Thoracic aorta (tissue), 2 donors: Measurements from ENCODE around the gene CD151. TPM values are rescaled to one million over a fixed set of nuclear protein-coding genes. Genes with fewer than 3 reads are reported as not detected.

Source experiments
- ATAC-seq: fragments of 150-250 bp; one replicate; pipeline ENCODE4 v1.8.0; 2017; ENCODE audit warnings: low read depth; ENCODE audit not compliant: insufficient number of reproducible peaks, low FRiP score
- DNase-seq: peaks from one replicate; pipeline ENCODE4 v3.0.0-alpha.2; 2020; ENCODE audit warnings: low spot score
- H3K27ac ChIP-seq, 2 donors: fragments of 200-600 bp; sonication (generic); 1 replicate in 1 of 2; 2 replicates in 1 of 2; pipeline ENCODE4 v1.5.1; 2016; ENCODE audit warnings: mild to moderate bottlenecking in 2 of 2, moderate library complexity in 2 of 2
- H3K27me3 ChIP-seq: fragments of 200-600 bp; sonication (generic); replicated peaks from 2 replicates; pipeline ENCODE4 v1.6.0; 2016; ENCODE audit warnings: mild to moderate bottlenecking; ENCODE audit not compliant: insufficient read depth
- H3K36me3 ChIP-seq: fragments of 200-600 bp; sonication (generic); one replicate; pipeline ENCODE4 v1.5.1; 2016
- H3K4me1 ChIP-seq, 2 donors: fragments of 200-600 bp; sonication (generic); 1 replicate in 1 of 2; 2 replicates in 1 of 2; pipeline versions ENCODE4 v1.5.1 to v1.6.0; 2016; ENCODE audit warnings: low read depth in 2 of 2, mild to moderate bottlenecking in 1 of 2; ENCODE audit not compliant: control insufficient read depth in 1 of 2
- H3K4me3 ChIP-seq: fragments of 200-600 bp; sonication (generic); 2 replicates; pipeline ENCODE4 v1.5.1; 2016; ENCODE audit warnings: mild to moderate bottlenecking
- H3K9me3 ChIP-seq: fragments of 200-600 bp; sonication (generic); 2 replicates; pipeline ENCODE4 v1.5.1; 2016
- CTCF ChIP-seq: fragments of 200-600 bp; sonication (generic); IDR thresholded peaks from one replicate; pipeline ENCODE4 v1.5.1; 2019; ENCODE audit warnings: antibody characterized with exemption
- total RNA-seq, 2 donors: library from RNA; depleted of rRNA; stranded (reverse); fragments of >200 nt; gene quantifications; one replicate each; pipeline versions ENCODE4 v1.1.0 to v1.2.3, GENCODE V29; 2016

The CD151 gene
- total RNA-seq, 2 donors from 2014 or later = 532 to 1,455 TPM

GRCh38 chr11:791658-792534, 40.9 kb upstream of the CD151 start:
- peaks cover 8% of the 10 kb centered on the region for H3K27me3 ChIP-seq
- H3K27ac ChIP-seq = no peak overlapping the region
- no peak overlapping the region for H3K4me3 ChIP-seq
- no peak for TF ChIP-seq CTCF
- DNase-seq (no peak), ATAC-seq (no peak)
- no peaks in the 10 kb centered on the region for H3K9me3 ChIP-seq
- no peaks in the 10 kb centered on the region for H3K36me3 ChIP-seq
- peaks cover 9 to 21% of the 10 kb centered on the region in 2 donors for H3K4me1 ChIP-seq

- ATAC-seq = no peak
- Histone ChIP-seq H3K4me1 (peaks cover 10 to 23% of the 10 kb centered on the region in 2 donors), H3K36me3 (no peaks in the 10 kb centered on the region), H3K9me3 (no peaks in the 10 kb centered on the region), H3K27ac (no peak overlapping the region), H3K4me3 (no peak overlapping the region), H3K27me3 (peaks cover 8% of the 10 kb centered on the region)
- DNase-seq = no peak
- no peak for TF ChIP-seq CTCF
These were observed 40.3 kb upstream of the CD151 start for GRCh38 chr11:792535-792821.

GRCh38 chr11:792873-793272, 39.9 kb upstream of the CD151 start:
- ATAC-seq = no peak
- H3K9me3 ChIP-seq = no peaks in the 10 kb centered on the region
- no peak for TF ChIP-seq CTCF
- H3K27ac ChIP-seq = no peak overlapping the region
- H3K36me3 ChIP-seq = no peaks in the 10 kb centered on the region
- no peak for DNase-seq
- H3K27me3 ChIP-seq = peaks cover 8% of the 10 kb centered on the region
- no peak overlapping the region for H3K4me3 ChIP-seq
- H3K4me1 ChIP-seq = peaks cover 10 to 23% of the 10 kb centered on the region in 2 donors

- Histone ChIP-seq H3K9me3 (no peaks in the 10 kb centered on the region), H3K27me3 (peaks cover 8% of the 10 kb centered on the region), H3K4me3 (no peak overlapping the region), H3K27ac (no peak overlapping the region), H3K36me3 (no peaks in the 10 kb centered on the region), H3K4me1 (peaks cover 10 to 27% of the 10 kb centered on the region in 2 donors)
- no peak for TF ChIP-seq CTCF
- ATAC-seq = no peak
- DNase-seq = no peak
These were observed 39.2 kb upstream of the CD151 start for GRCh38 chr11:793556-793955.

- H3K4me3 ChIP-seq = no peak overlapping the region
- peaks cover 2% of the 10 kb centered on the region for H3K27me3 ChIP-seq
- H3K4me1 ChIP-seq = peaks cover 10 to 27% of the 10 kb centered on the region in 2 donors
- no peaks in the 10 kb centered on the region for H3K36me3 ChIP-seq
- DNase-seq (no peak), ATAC-seq (no peak)
- TF ChIP-seq CTCF = no peak
- H3K9me3 ChIP-seq = no peaks in the 10 kb centered on the region
- no peak overlapping the region for H3K27ac ChIP-seq
These were observed 38.6 kb upstream of the CD151 start for GRCh38 chr11:794013-794765.
